ENCODE measurements around the gene KIF26A. TPM values are rescaled to one million over a fixed set of nuclear protein-coding genes. Genes with fewer than 3 reads are reported as not detected.
A peak's percentile ranks its signal among the peaks of the same experiment; 100 is the strongest.

KIF26A gene
- 0.28 to 0.60 TPM (median 0.60 TPM) in 3 replicates for total RNA-seq
- long read RNA-seq: 0 reads

GRCh38 chr14:104138098-104138717, at the start of gene KIF26A:
Gene KIF26A, plus strand, starts transcription at chr14:104138587. Its CDS starts 136 bp downstream, at chr14:104138723.
- H3K27ac Mint-ChIP-seq (ENCODE audit: unreplicated experiment): no peak within 1 kb of the TSS
- no peak for DNase-seq (ENCODE audit: low spot score)
- H3K4me3 Mint-ChIP-seq (ENCODE audit: unreplicated experiment): peak within 1 kb of the TSS; percentile 58
- TF ChIP-seq CTCF (IDR thresholded peaks at IDR 0.05): no peak
- H3K27me3 Mint-ChIP-seq (ENCODE audit: low read depth): peaks cover 18% of the 10 kb centered on the region
- H3K9me3 Mint-ChIP-seq (ENCODE audit: low read depth): no peaks in the 10 kb centered on the region
- H3K36me3 Mint-ChIP-seq (ENCODE audit: low read depth): no peaks in the 10 kb centered on the region
- H3K4me1 Mint-ChIP-seq (ENCODE audit: low read depth): peaks cover 8% of the 10 kb centered on the region

GRCh38 chr14:104090071-104090748, 48.2 kb upstream of the KIF26A start:
- Mint-ChIP-seq H3K4me1 (ENCODE audit: low read depth) (no peaks in the 10 kb centered on the region), H3K27ac (ENCODE audit: unreplicated experiment) (no peak overlapping the region), H3K9me3 (ENCODE audit: low read depth) (no peaks in the 10 kb centered on the region), H3K36me3 (ENCODE audit: low read depth) (no peaks in the 10 kb centered on the region), H3K4me3 (ENCODE audit: unreplicated experiment) (no peak overlapping the region), H3K27me3 (ENCODE audit: low read depth) (peaks cover 7% of the 10 kb centered on the region)
- no peak for TF ChIP-seq CTCF (IDR thresholded peaks at IDR 0.05)
- peak; percentile 77 for DNase-seq (ENCODE audit: low spot score)

- Mint-ChIP-seq H3K36me3 (ENCODE audit: low read depth) (no peaks in the 10 kb centered on the region), H3K4me1 (ENCODE audit: low read depth) (no peaks in the 10 kb centered on the region), H3K4me3 (ENCODE audit: unreplicated experiment) (no peak overlapping the region), H3K27me3 (ENCODE audit: low read depth) (peaks cover 10% of the 10 kb centered on the region), H3K27ac (ENCODE audit: unreplicated experiment) (no peak overlapping the region), H3K9me3 (ENCODE audit: low read depth) (no peaks in the 10 kb centered on the region)
- TF ChIP-seq CTCF (IDR thresholded peaks at IDR 0.05): no peak
- DNase-seq (ENCODE audit: low spot score): peak; percentile 75
Observed at GRCh38 chr14:104091061-104091926, 47.1 kb upstream of the KIF26A start.

- H3K27me3 Mint-ChIP-seq (ENCODE audit: low read depth): peaks cover 5% of the 10 kb centered on the region
- peak; percentile 93 for DNase-seq (ENCODE audit: low spot score)
Observed at GRCh38 chr14:104091927-104092771, 46.2 kb upstream of the KIF26A start.

More at GRCh38 chr14:104091927-104092771, 46.2 kb upstream of the KIF26A start:
- no peak overlapping the region for H3K4me3 Mint-ChIP-seq (ENCODE audit: unreplicated experiment)
- no peaks in the 10 kb centered on the region for H3K9me3 Mint-ChIP-seq (ENCODE audit: low read depth)
- H3K27ac Mint-ChIP-seq (ENCODE audit: unreplicated experiment): no peak overlapping the region
- no peaks in the 10 kb centered on the region for H3K4me1 Mint-ChIP-seq (ENCODE audit: low read depth)
- no peaks in the 10 kb centered on the region for H3K36me3 Mint-ChIP-seq (ENCODE audit: low read depth)
- no peak for TF ChIP-seq CTCF (IDR thresholded peaks at IDR 0.05)
